Kidney glomerular epithelial cell (primary cell): ENCODE measurements around the gene C1QTNF12.

Experiments used
- DNase-seq: peaks from one replicate; lab custom pipeline; 2025; lab: John Stamatoyannopoulos, UW

C1QTNF12 gene

DNA sequence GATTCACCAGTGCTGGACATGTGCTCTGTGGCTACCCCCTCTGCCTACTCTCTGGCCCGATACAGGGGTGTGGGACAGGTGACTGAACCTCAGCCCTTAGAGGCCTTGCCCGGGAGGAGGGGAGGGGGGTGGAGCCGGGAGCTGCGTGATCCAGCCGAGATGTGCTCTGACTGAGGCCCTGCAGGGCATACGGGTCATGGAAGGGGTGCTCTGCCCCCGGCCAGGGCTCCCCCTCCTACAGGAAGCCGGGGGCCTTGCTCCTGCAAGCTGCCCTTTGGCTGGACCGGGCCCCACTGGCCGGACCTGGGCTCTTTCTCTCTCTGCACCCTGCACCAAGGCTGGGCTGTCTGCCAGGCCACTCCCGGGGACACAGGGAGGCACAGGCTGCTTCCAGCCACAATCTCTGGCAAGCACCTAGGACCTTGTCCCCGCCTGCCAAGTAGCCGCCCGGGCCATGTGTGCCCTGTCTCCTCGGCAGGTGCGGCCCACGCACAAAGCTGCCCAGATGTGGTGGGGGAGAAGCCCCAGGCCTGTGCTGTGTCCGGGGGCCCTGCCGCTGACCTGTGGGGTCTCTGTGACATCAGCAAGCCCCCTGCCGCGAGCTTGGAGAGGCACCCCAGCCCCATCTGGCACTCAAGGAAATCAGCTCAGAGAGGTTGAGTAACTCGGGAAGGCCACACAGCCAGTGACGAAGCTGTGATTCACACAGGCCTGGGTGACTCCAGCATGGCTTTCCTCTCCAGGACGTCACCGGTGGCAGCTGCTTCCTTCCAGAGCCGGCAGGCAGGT lies 35.2 kb upstream of the C1QTNF12 start:
- peak; percentile 32 for DNase-seq

DNA sequence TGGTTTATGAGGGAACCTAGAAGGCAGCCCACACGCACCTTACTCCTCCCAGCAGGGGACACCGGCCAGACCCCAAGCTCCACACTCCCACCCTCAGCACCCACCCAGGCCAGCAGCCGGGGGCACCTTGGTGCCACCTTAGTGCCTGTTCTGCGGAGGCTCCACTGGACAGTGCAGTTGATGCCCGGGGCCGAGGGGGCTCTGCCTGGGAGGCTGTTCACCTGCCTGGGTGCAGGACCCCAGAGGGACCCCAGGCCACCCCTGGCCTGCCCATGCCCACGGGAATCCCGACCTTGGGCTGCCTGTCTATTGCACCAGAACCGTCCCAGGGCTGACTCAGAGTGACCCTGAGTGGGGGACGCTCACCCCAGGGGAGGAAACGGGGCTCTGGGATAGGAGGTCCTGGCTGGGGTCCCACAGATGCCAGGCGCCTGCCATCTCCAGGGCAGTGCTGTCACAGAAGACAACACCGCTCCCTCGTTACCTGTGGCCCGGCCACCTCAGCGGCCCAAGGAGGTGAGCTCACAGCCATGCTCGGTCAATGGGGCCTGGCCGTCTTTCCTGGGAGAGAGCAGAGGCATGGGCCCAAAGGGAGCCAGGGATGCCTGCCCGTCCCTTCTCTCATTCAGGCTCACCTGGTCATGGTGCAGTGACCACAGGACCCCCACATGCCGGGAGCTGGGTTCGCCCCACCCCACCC lies 34.4 kb upstream of the C1QTNF12 start:
- no peak for DNase-seq

DNA sequence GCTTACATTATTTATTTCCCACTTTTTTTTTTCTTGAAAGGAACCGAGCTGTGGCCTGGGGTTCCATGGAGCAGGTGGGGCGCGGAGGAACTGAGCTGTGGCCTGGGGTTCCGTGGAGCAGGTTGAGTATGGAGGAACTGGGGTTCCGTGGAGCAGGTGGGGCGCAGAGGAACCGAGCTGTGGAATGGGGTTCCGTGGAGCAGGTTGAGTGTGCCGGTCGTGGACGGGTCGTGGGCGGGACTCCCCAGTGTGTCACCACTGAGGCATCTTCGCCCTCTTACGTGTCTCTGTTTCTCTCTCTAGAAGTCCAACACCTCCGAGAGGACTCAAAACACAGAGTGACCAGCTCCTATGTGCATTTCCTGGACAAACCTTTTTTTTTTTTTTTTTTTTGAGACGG lies 32.5 kb upstream of the C1QTNF12 start:
- no peak for DNase-seq

DNA sequence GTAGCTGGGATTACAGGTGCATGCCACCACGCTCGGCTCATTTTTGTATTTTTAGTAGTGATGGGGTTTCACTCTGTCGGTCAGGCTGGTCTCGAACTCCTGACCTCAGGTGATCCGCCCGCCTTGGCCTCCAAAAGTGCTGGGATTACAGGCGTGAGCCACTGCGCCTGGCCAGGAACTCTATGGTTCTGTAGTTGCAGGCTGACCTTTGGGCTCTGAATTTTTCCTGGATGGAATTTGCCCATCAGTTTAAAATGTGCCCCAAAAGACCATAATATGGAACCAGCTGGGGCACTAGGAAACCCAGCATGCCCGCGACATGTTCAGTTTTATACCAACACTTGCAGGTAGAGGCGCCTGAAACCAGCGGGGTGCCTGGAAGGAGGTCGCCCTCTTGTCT lies 32.1 kb upstream of the C1QTNF12 start:
- no peak for DNase-seq

DNA sequence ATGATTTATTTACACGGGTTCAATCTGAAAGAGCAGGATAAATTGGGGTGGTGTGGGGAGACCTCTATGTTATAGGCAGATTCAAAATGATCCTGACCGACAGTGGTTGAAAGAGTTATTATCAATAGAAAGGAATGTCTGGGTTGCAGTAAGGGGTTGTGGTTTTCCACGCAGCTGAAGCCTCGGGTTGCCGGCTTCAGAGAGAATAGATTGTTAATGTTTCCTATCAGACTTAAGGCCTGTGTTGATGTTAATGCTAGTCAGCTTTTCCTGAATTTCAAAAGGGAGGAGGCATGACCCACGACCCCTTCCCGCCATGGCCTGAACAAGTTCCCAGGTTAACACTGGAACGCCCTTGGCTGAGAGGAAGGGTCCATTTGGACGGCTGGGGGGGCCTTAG lies 29.3 kb upstream of the C1QTNF12 start:
- no peak for DNase-seq

DNA sequence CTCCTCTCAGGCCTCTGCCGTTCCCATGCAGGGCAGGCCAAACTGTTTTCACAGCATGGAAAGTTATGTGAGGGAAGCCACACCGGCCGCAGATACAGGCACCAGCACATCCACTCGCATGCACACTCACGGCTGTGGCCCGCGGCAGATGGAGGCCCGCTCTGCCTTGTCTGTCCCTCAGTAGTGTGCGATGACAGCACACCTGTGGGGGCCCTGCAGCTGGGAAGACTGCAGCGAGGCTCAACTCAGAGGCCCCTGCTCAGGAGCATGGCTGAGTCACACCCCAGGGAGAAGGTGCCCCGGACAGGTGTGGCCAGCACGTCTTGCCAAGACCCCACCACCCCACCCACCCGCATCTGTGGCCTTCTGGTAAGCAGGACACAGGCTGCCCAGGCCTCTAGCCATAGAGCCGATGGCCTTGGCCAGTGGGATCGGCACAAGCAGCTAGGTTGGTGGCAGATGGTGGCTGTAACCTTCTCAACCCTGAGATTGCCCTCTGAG lies 28.5 kb upstream of the C1QTNF12 start:
- no peak for DNase-seq

DNA sequence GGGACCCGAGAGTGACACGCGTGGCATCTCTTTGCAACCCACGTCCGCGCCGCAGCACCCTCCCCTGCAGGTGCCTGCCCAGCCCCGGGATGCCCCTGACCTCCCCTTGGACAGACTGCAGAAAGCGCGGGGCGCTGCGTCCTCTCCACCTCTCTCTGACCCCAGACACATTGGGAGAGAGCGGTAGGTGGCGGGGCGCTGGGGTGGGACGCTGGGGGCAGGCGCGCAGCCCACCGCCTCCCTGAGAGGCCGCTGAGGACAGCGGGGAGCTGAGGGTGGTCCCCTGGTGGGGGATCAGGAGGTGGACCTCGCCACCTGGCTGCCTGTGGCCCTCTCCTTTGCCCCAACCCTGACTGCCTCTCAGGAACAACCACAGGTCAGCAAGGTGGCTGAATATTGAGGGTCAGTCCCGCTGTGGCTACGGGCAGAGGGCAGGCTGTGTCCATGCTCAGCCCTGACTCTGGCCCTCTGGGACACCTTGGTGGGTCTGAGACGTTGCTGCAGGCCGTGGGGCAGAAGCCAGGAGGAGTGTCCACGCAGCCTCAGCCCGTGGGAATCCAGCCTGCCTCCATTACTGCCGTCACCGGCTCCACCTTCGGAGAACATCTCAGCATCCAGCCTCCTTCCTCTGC lies 27.9 kb upstream of the C1QTNF12 start:
- no peak for DNase-seq

DNA sequence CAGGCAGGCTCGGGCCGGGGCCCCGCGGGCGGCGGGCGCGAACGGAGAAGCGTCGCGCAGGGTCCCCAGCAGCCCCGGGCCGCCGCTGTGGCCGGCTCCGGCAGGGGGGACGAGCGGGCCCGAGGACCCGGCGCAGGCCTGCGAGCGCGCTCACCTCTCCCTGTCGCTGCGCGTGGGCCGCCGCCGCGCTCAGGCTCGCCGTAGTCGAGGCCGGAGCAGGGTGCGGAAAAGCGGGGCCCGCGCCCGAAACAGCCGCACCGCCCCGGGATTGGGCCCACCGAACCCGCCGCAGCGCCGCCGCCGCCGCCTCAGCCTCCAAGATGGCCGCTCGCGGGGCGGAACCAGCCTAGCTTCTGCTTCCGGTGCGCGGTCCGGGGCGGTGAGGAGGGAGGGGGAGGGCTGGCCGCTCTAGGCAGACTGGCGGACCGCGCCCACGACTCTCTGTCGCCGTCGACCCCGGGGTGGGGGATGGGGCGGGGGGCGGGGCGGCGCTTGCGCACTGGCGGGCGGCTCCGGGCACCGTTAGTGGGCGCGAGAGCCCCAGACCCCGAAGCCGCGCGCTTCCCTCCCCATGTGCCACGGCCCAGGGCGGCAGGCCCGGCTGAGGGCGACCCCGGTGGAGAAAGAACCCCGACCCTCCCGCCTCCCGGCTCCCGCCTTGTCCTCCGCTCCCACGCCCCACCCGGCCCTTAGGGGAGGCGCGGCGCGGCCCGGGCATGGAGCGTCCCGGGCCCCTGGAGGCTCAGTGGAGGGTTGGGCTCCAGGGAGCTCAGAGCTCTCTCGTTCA lies 27.2 kb upstream of the C1QTNF12 start, which contains the start of gene UBE2J2:
Gene UBE2J2, minus strand, starts transcription at position 343 of the 787 bp plus-strand sequence. CDS start 5,862 bp downstream, outside the sequence.
- peak; percentile 47 for DNase-seq

DNA sequence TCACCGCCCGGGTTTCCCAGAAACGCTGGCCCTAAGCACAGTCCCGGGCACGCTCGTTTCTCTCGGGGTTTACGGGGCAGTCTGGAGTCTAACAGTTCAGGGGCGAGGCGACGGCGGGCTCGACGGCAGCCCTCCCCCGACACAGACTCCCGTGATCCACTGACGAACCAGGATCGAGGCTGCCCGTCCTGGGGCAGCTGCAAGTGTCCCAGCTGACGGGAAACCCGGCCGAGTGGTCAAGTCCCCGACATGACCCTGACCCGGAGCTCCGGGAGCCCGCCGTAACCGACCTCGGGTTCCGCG lies 26.6 kb upstream of the C1QTNF12 start:
- DNase-seq, result no peak

DNA sequence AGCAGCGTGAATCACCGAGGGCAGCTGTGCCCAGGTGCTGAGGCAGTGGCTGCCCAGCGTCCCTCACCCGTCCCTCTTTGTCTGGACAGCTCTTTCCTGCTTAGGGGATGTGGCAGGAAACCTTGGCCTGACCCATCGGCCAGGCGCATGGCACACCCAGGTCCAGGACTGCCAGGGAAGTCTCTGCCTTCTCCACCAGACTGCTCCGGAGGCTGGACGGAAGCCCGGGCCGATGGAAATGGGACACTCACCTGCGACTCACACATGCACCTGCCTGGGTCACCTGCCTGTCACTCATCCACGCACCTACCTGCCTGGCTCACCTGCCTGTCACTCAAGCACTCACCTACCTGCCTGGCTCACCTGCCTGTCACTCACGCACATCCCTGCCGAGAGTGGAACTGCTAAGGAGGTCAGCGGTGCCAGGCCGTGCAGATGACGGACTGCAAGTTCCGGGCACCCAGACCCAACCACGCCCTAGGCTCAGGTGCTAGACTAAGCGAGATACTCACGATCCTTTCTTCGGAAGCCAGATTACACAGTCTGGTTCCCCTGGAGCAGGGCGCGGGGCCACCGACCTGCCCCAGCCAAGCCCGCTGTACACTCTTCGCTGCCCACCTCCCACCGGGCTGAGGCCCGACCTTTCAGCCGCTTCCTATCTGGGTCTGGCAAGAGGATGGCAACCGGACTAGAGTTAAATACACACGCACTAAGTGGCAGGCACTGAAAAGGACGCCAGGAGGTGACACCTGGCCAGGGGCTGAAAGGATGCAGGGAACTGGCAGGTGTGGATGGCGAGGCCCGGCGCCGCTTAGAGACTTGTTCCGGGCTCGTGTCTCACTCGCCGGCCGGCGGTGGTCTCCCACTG lies 26.1 kb upstream of the C1QTNF12 start:
- DNase-seq, result no peak

DNA sequence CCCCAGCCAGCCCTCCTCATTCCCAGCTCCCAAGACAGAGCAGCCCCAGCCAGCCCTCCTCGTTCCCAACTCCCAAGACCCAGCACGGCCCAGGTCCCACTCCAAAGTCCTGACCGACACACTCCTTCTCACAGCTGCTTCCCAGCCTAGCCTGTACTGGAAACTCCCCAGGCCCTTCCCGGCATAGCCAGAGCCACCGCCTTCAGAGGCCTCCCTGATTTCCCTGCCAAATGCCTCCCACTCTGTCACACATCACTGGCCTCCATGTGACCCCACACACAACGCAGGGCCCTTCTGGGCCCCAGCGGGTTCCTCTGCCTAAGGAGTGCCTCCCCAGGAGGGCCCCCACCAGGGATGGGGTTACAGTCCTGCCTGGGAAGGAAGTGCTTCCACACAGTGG lies 24.3 kb upstream of the C1QTNF12 start:
- peak; percentile 28 for DNase-seq

DNA sequence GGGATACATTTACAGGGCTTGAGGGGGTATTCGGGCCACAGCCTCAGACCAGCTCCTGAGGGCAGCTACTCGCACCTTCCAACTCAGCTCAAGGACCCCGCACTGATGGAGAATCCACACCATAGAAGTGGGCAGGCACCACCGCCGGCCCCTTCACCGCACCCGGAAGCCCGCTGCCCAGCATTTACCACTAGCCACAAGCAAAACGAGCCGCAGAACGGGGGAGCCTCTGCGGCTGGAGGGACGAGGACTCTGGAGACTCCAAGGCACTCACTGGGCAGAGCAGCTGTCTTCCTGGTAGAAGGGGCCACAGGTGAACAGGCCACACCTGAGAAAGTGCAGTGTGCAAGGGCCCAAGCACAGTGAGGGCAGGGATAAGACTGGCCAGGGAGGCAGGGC lies 21.8 kb upstream of the C1QTNF12 start:
- no peak for DNase-seq

DNA sequence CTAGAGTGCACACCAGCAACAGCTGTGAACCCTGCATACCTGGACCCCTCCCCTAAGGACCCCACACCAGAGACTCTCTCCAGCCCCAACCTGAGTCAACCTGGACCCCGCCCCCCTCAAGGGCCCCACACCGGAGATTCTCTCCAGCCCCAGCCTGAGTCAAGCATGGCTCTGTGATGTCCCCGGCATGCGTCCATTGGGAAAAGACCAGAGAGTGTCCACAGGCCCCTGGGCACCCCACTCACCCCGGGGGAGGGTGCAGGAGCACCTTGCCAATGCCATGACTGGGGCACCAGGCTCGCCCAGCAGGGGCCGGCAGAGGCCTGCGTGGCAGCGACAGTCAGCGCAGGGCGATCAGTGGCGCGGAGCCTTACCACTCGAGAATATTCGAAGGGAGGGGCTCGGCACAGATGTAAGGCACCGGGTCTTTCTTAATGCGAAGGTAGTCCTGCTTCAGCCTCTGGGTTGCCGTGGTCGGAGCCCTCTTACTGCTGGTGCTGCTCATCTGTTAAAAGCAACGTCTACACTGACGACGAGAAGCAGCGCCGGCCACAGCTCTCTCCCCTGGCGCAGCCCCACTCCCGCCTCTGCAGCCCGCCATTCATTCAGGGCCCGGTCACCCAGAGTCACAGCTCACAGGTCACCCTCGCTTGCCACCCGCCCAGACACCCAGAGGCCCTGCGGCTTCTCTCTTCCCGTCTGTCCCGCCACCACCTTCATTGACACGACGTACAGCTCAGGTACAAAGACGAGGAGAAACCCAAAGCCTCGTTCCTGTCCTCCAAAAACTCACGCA lies 21.2 kb upstream of the C1QTNF12 start:
- no peak for DNase-seq

DNA sequence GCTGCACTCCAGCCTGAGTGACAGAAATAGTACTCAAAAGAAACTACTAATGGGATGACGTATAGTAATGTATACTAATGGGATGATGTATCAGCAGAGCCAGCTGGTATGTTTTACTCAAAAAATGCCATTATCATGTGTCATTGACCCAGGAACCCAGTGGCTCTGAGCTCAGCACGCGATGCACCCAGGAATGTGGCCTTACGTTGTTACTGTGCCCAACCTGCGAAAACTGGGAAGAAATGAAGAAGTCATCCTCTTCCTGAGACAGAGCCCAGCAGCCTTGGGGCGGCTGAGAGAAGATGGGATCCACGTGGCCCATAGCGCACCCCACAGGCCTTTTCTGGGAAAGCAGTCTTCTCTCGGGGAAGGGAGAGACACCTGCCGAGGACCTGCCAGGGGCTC lies 18.3 kb upstream of the C1QTNF12 start:
- DNase-seq, result peak; percentile 55

DNA sequence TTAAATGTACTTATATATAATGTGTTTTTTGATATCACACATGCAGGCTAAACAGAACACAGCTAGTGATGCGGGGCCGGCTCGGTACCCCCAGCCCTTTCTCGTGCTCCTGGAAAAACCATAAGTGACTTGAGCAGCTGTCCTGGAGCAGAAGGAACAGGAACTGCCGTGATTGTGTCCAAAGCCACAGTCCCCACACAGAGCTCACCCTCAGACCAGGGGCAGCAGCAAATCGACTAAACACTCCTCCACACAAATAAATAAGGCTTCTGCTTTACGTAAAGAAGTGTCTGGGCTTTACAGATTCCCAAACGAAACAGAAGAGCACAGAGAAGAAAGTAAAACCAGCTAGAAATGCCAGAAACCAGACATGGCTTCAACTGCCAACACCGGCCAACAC lies 17.5 kb upstream of the C1QTNF12 start:
- DNase-seq, result no peak

DNA sequence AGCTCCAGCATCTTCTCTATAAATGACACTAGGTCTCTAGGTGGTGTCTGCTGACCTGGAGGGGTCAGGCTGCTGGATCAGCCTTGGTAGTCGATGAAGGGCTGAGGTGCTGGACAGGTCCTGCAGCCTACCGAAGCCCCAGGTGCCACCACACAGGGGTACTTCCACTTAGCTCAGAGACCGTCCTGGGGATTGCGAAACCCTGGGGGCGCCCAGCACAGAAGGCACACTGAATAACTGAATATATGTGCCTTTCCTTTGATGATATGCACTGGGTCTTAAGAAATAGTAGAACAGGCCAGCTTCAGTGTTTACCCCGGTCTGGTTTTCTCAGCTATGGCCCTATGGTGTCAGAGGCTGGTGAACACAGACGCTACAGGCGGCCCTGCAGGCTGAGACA lies 16.2 kb upstream of the C1QTNF12 start:
- DNase-seq, result no peak

DNA sequence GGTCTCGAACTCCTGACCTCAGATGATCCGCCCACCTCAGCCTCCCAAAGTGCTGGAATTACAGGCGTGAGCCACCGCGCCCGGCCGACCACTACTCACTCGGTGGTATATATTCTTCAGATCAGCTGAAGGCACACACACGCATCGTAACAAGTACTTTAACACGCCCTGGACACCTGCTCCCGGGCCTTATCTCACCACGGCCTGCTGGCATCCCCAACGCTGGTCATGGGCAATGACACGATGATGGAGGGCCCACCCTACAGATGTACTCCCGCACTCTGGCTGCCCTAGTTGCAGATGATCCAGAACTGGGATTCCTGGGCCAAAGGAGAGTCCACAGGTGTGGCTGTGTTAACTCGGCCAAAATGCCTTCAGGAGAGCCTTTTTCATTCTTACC lies 15.5 kb upstream of the C1QTNF12 start:
- DNase-seq, result no peak

DNA sequence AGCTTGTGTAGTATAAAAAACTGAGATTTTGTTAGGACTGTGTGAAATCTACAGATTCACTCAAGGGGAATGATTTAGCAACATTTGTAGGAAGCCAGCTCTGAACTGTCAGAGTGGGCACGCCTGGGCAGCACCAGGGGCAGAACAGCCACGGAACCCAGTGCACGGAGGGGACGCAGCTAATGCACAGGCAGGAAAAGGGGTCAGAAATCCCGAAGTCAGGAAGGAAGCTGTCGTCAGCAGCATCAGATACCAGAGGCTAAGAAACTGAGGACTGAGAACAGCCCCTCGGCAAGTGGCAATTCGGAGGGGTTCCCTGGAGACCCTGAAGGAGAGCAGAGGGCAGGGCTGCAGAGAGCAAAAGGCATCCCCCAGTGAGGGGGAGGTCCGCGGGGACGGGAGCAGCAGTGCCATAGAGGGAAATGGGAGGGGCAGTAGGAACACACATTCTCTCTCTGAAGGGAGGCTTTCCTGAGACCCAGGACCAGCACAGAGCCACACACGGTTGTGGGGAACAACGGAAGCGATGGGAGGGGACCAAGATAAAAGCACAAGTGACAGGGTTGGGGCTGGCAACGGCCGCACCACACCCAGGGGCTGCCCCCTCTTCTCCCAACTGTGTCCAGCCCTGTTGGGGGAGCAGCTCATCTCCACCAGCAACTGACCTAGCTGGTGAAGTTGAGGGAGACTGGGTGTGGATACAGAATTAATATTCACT lies 14.5 kb upstream of the C1QTNF12 start:
- DNase-seq, result no peak

DNA sequence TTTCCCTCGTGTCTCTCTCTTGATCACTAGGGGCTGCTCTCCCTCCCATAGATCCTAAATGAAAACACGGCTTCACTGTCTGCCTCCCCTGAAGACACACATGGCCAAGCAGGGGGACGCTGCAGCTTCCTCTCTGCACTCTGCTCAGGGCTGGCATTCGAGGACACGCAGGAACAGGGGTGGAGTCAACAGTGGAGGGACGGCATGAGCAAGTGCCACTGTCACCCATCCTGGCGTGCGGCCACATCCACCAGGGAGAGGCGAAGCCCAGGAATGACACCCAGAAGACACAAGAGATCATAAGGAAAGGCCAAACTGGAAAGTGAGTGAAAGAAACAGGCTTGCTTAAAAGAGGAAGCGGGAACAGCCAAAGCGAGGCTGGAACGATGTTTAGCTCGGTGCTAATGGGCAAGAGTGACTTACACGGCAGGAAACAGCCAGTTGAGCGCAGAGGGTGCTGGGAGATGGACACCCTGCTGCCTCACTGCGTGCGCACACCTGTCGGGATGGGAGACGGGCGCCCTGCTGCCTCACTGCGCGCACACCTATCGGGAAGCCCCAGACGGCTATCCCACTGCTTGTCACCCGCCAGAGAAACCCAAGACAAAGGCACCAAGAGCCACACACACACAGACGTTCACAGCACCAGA lies 13.6 kb upstream of the C1QTNF12 start:
- DNase-seq, result no peak
